ENCODE results near the gene KLHDC8B.

Gene KLHDC8B

GRCh38 chr3:49158103-49158709 is 13.2 kb upstream of the KLHDC8B start:
- no peak overlapping the region for H3K4me3 ChIP-seq (ENCODE audit: low read length)
- H3K27me3 ChIP-seq (ENCODE audit: control insufficient read depth, insufficient read depth, low read length): no peaks in the 10 kb centered on the region
- no peaks in the 10 kb centered on the region for H3K4me1 ChIP-seq (ENCODE audit: control insufficient read depth, insufficient read depth, low read length)
- H3K9me3 ChIP-seq (ENCODE audit: control insufficient read depth, insufficient read depth, low read length): no peaks in the 10 kb centered on the region
- H3K27ac ChIP-seq (ENCODE audit: low read length): no peak overlapping the region
- no peak for DNase-seq (ENCODE audit: low read depth, low spot score)
- peaks cover 4% of the 10 kb centered on the region; the same call in 1 of the 2 replicates for H3K36me3 ChIP-seq (ENCODE audit: control insufficient read depth, insufficient read depth, low read length)
- no CpG with 5 or more reads among the region's 5 CpGs for WGBS (ENCODE audit: insufficient coverage, insufficient read length)

DNA sequence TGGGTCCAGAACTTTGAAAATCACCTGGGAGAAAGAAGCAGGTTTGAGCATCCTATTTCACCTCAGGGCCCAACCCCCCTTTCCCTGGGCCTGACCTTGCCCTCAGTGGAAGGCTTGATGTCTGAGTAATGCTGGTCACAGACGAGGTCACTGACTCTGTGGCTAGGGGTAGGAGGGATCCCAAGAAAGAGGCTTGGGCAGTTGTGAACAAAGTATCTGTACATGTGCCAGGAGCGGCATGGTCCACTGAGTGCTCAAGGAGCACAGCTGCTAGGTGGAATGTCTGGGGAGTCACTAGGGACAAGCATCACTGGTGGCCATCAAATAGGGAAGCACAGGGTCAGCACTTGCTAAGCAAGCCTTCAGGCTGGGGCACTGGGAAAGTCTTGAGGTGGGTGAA is 12.6 kb upstream of the KLHDC8B start:
- WGBS (ENCODE audit: insufficient coverage, insufficient read length): no CpG with 5 or more reads among the region's 2 CpGs
- Histone ChIP-seq H3K4me3 (ENCODE audit: low read length) (no peak overlapping the region), H3K9me3 (ENCODE audit: control insufficient read depth, insufficient read depth, low read length) (no peaks in the 10 kb centered on the region), H3K36me3 (ENCODE audit: control insufficient read depth, insufficient read depth, low read length) (peaks cover 9% of the 10 kb centered on the region), H3K27me3 (ENCODE audit: control insufficient read depth, insufficient read depth, low read length) (no peaks in the 10 kb centered on the region), H3K4me1 (ENCODE audit: control insufficient read depth, insufficient read depth, low read length) (no peaks in the 10 kb centered on the region), H3K27ac (ENCODE audit: low read length) (no peak overlapping the region)
- DNase-seq (ENCODE audit: low read depth, low spot score): no peak

- Histone ChIP-seq H3K4me1 (ENCODE audit: control insufficient read depth, insufficient read depth, low read length) (peaks cover 3% of the 10 kb centered on the region; the same call in 1 of the 2 replicates), H3K27ac (ENCODE audit: low read length) (no peak overlapping the region), H3K27me3 (ENCODE audit: control insufficient read depth, insufficient read depth, low read length) (no peaks in the 10 kb centered on the region), H3K4me3 (ENCODE audit: low read length) (no peak overlapping the region), H3K36me3 (ENCODE audit: control insufficient read depth, insufficient read depth, low read length) (peaks cover 12% of the 10 kb centered on the region), H3K9me3 (ENCODE audit: control insufficient read depth, insufficient read depth, low read length) (no peaks in the 10 kb centered on the region)
- no peak for DNase-seq (ENCODE audit: low read depth, low spot score)
- no CpG with 5 or more reads among the region's 2 CpGs for WGBS (ENCODE audit: insufficient coverage, insufficient read length)
These were observed 10.2 kb upstream of the KLHDC8B start for GRCh38 chr3:49161197-49161596.

GRCh38 chr3:49161808-49162530 is 9.4 kb upstream of the KLHDC8B start:
- no peak overlapping the region for H3K4me3 ChIP-seq (ENCODE audit: low read length)
- peaks cover 12% of the 10 kb centered on the region for H3K36me3 ChIP-seq (ENCODE audit: control insufficient read depth, insufficient read depth, low read length)
- peaks cover 3% of the 10 kb centered on the region; the same call in 1 of the 2 replicates for H3K4me1 ChIP-seq (ENCODE audit: control insufficient read depth, insufficient read depth, low read length)
- no peak for DNase-seq (ENCODE audit: low read depth, low spot score)
- WGBS (ENCODE audit: insufficient coverage, insufficient read length): no CpG with 5 or more reads among the region's 3 CpGs
- no peak overlapping the region for H3K27ac ChIP-seq (ENCODE audit: low read length)
- H3K27me3 ChIP-seq (ENCODE audit: control insufficient read depth, insufficient read depth, low read length): no peaks in the 10 kb centered on the region
- no peaks in the 10 kb centered on the region for H3K9me3 ChIP-seq (ENCODE audit: control insufficient read depth, insufficient read depth, low read length)

GRCh38 chr3:49162751-49163419 is 8.5 kb upstream of the KLHDC8B start:
- no peak overlapping the region for H3K27ac ChIP-seq (ENCODE audit: low read length)
- peaks cover 12% of the 10 kb centered on the region for H3K36me3 ChIP-seq (ENCODE audit: control insufficient read depth, insufficient read depth, low read length)
- H3K9me3 ChIP-seq (ENCODE audit: control insufficient read depth, insufficient read depth, low read length): no peaks in the 10 kb centered on the region
- no peaks in the 10 kb centered on the region for H3K27me3 ChIP-seq (ENCODE audit: control insufficient read depth, insufficient read depth, low read length)
- no CpG with 5 or more reads among the region's 21 CpGs for WGBS (ENCODE audit: insufficient coverage, insufficient read length)
- DNase-seq (ENCODE audit: low read depth, low spot score): no peak
- no peak overlapping the region for H3K4me3 ChIP-seq (ENCODE audit: low read length)
- H3K4me1 ChIP-seq (ENCODE audit: control insufficient read depth, insufficient read depth, low read length): peaks cover 3% of the 10 kb centered on the region; the same call in 1 of the 2 replicates

DNA sequence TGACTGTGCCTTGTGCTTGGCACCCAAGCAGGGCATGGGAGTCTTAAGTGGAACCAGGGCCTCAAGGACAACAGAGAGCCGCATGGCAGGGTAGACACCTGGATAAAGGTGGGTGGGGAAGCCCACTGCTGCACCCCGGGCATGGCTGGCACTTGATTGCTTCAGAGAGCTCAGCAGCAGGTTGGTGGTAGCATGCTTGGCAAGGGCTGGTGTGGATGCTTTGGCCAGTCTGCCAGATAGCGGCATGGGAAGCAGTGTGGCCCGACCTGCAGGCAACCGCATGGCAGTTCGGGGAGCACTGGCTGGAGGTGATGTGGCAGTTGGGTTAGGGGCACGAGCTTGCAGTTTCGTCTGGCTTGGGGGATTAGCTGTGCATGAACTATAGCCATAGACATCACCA is 7.8 kb upstream of the KLHDC8B start:
- Histone ChIP-seq H3K4me3 (ENCODE audit: low read length) (no peak overlapping the region), H3K27me3 (ENCODE audit: control insufficient read depth, insufficient read depth, low read length) (no peaks in the 10 kb centered on the region), H3K36me3 (ENCODE audit: control insufficient read depth, insufficient read depth, low read length) (peaks cover 12% of the 10 kb centered on the region), H3K27ac (ENCODE audit: low read length) (no peak overlapping the region), H3K9me3 (ENCODE audit: control insufficient read depth, insufficient read depth, low read length) (no peaks in the 10 kb centered on the region), H3K4me1 (ENCODE audit: control insufficient read depth, insufficient read depth, low read length) (peaks cover 3% of the 10 kb centered on the region; the same call in 1 of the 2 replicates)
- WGBS (ENCODE audit: insufficient coverage, insufficient read length): no CpG with 5 or more reads among the region's 8 CpGs
- no peak for DNase-seq (ENCODE audit: low read depth, low spot score)

- DNase-seq (ENCODE audit: low read depth, low spot score): no peak
- WGBS (ENCODE audit: insufficient coverage, insufficient read length): no CpG with 5 or more reads among the region's 6 CpGs
These were observed 6.2 kb upstream of the KLHDC8B start for GRCh38 chr3:49164983-49165720.

DNA sequence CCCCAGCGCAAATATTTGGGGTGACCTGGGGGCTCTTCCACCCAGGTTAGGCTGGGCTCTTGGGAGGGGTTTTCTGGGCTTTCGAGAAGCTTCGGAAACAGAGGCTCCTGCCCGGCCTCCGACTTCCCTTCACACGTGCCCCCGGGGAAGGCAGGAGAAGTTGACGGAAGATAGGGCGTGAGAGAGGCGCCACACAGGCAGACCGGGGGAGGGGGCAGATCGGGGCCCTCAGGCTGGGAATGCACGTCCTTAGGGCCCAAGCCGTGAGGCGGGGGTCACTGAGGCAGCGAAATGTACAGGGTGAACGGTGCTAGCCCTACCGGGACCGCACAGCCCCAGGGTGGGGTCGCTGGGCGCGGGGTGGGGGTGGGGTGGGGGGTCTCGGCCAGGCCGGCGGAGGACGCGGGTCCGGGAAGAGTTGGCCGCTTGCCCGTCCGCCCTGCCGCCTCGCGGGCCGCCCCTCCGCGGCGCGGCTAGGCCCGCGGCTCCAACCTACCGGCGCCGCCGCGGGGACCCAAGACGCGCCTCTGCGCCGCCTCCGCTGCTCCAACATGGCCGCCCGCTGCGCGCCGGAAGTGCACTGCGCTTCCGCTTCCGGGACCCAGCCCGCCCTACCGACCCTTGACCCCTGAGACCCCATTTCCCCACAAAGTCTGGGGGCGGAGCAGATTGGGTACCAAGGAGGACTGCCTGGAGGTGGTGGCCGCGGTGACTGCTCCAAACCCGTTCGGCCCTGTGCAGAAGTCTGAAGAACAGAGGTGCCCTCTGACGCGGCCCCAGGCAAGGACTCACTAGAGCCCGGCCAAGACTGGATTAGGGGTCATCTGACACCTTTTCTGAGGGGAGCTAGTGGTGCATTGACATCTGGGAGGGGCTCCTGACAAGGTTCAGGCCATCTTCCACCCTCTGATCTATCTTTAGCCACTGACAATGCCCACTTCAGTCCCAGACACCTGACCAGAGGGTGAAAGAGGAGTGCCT is 5.3 kb upstream of the KLHDC8B start, which contains the start of gene CCDC71:
Gene CCDC71, minus strand, starts transcription at position 561 of the 981 bp plus-strand sequence. CDS start 2,123 bp downstream, outside the sequence.
- H3K27me3 ChIP-seq (ENCODE audit: control insufficient read depth, insufficient read depth, low read length): no peaks in the 10 kb centered on the region
- peak within 1 kb of the TSS; percentile 78 for H3K4me3 ChIP-seq (ENCODE audit: low read length)
- H3K4me1 ChIP-seq (ENCODE audit: control insufficient read depth, insufficient read depth, low read length): peaks cover 3% of the 10 kb centered on the region; the same call in 1 of the 2 replicates
- H3K27ac ChIP-seq (ENCODE audit: low read length): no peak within 1 kb of the TSS
- no CpG with 5 or more reads among the region's 69 CpGs for WGBS (ENCODE audit: insufficient coverage, insufficient read length)
- peaks cover 12% of the 10 kb centered on the region for H3K36me3 ChIP-seq (ENCODE audit: control insufficient read depth, insufficient read depth, low read length)
- H3K9me3 ChIP-seq (ENCODE audit: control insufficient read depth, insufficient read depth, low read length): no peaks in the 10 kb centered on the region
- peak; percentile 74 for DNase-seq (ENCODE audit: low read depth, low spot score)

More at GRCh38 chr3:49164983-49165720, 6.2 kb upstream of the KLHDC8B start:
- Histone ChIP-seq H3K4me1 (ENCODE audit: control insufficient read depth, insufficient read depth, low read length) (peaks cover 3% of the 10 kb centered on the region; the same call in 1 of the 2 replicates), H3K4me3 (ENCODE audit: low read length) (peak overlapping the region; percentile 78; the same call in 1 of the 2 replicates), H3K9me3 (ENCODE audit: control insufficient read depth, insufficient read depth, low read length) (no peaks in the 10 kb centered on the region), H3K36me3 (ENCODE audit: control insufficient read depth, insufficient read depth, low read length) (peaks cover 12% of the 10 kb centered on the region), H3K27ac (ENCODE audit: low read length) (no peak overlapping the region), H3K27me3 (ENCODE audit: control insufficient read depth, insufficient read depth, low read length) (no peaks in the 10 kb centered on the region)

- Histone ChIP-seq H3K27ac (ENCODE audit: low read length) (no peak overlapping the region), H3K4me3 (ENCODE audit: low read length) (peak overlapping the region; percentile 4; the same call in 1 of the 2 replicates), H3K4me1 (ENCODE audit: control insufficient read depth, insufficient read depth, low read length) (peaks cover 3% of the 10 kb centered on the region; the same call in 1 of the 2 replicates), H3K27me3 (ENCODE audit: control insufficient read depth, insufficient read depth, low read length) (no peaks in the 10 kb centered on the region), H3K36me3 (ENCODE audit: control insufficient read depth, insufficient read depth, low read length) (peaks cover 12% of the 10 kb centered on the region), H3K9me3 (ENCODE audit: control insufficient read depth, insufficient read depth, low read length) (no peaks in the 10 kb centered on the region)
- DNase-seq (ENCODE audit: low read depth, low spot score): no peak
- WGBS (ENCODE audit: insufficient coverage, insufficient read length): no CpG with 5 or more reads among the region's 6 CpGs
These were observed 4.4 kb upstream of the KLHDC8B start for GRCh38 chr3:49166752-49167556.

Measured in iPS DF 6.9 (cell line).